Measurements from ENCODE around the gene ZNF652.
A peak's percentile ranks its signal among the peaks of the same experiment; 100 is the strongest.

The ZNF652 gene

DNA sequence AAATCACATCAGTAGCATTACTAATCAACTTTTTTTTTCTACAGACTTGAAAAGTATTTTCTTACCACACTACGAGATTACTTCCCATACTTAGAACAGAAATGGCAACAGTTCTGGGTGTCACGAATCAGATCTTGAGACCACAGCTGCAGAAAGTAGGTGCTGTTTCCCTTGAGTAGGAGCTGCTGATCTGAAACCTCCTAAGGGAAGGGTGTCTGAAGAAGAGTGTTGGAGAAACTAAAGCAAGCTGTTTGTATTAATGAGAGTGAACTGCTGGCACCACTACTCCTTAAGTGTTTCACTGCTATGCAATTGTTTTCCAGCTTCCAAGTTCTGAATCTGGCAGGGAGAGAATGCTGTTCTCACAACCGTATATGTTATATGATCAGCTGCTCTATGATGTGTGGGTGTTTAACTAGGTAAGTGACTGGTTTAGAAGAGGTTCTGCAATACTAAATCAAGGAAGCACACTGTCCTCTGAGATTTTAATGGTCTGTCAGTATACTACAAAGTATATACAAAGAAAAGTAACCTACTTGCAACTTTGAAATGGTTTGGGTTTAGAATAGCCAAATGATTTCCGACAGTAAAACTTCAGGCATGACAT lies 3.3 kb downstream of the ZNF652 start:
- H3K9me3 ChIP-seq (ENCODE audit: insufficient read depth, low read length): no peaks in the 10 kb centered on the region
- peak overlapping the region; percentile 20 for H3K4me2 ChIP-seq (ENCODE audit: low read length)

DNA sequence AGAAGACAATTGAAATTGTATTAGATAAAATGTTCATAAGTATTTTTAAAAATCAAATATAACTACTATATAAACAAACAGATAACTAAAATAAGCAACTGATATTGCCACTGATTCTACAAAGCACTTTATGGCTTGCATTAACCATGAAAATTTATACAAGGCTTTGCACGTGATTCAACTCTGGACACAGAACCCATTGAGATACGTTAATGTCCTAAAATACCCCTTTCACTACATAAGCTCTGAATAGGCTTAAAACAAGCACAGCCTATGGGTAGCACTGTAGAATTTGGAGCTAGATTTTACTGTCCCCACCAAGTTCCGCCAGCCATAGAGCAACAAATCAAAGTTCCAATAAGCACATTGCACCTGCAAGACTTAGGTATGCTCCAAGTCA lies 4.5 kb downstream of the ZNF652 start:
- peaks cover 66% of the 10 kb centered on the region for H3K79me2 ChIP-seq (ENCODE audit: low read length)
- no peaks in the 10 kb centered on the region for H3K36me3 ChIP-seq (replicated peaks; ENCODE audit: low read depth, low read length)
- no peak overlapping the region for H3K27ac ChIP-seq (ENCODE audit: low read length)
- H3K27me3 ChIP-seq (ENCODE audit: low read depth, low read length): no peaks in the 10 kb centered on the region
- no peaks in the 10 kb centered on the region for H3K9me3 ChIP-seq (ENCODE audit: insufficient read depth, low read length)
- no peak overlapping the region for H2AFZ ChIP-seq (ENCODE audit: low read depth, low read length)
- no peak overlapping the region for H3K9ac ChIP-seq (ENCODE audit: low read length)
- H3K4me2 ChIP-seq (ENCODE audit: low read length): no peak overlapping the region
- peaks cover 20% of the 10 kb centered on the region for H3K4me1 ChIP-seq (ENCODE audit: low read length)
- no peak overlapping the region for H3K4me3 ChIP-seq (ENCODE audit: low read length)
- TF ChIP-seq, protein P1, sequence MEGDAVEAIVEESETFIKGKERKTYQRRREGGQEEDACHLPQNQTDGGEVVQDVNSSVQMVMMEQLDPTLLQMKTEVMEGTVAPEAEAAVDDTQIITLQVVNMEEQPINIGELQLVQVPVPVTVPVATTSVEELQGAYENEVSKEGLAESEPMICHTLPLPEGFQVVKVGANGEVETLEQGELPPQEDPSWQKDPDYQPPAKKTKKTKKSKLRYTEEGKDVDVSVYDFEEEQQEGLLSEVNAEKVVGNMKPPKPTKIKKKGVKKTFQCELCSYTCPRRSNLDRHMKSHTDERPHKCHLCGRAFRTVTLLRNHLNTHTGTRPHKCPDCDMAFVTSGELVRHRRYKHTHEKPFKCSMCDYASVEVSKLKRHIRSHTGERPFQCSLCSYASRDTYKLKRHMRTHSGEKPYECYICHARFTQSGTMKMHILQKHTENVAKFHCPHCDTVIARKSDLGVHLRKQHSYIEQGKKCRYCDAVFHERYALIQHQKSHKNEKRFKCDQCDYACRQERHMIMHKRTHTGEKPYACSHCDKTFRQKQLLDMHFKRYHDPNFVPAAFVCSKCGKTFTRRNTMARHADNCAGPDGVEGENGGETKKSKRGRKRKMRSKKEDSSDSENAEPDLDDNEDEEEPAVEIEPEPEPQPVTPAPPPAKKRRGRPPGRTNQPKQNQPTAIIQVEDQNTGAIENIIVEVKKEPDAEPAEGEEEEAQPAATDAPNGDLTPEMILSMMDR (IDR thresholded peaks at IDR 0.05; ENCODE audit: low read depth, low read length): no peak
- no peak for TF ChIP-seq EZH2phosphoT487 (IDR thresholded peaks at IDR 0.05; ENCODE audit: low read depth)
- H4K20me1 ChIP-seq (ENCODE audit: insufficient read depth, low read length): peaks cover 39% of the 10 kb centered on the region

More for the DNA sequence above, 3.3 kb downstream of the ZNF652 start:
- H4K20me1 ChIP-seq (ENCODE audit: insufficient read depth, low read length): peaks cover 39% of the 10 kb centered on the region
- peaks cover 59% of the 10 kb centered on the region for H3K79me2 ChIP-seq (ENCODE audit: low read length)
- H3K4me3 ChIP-seq (ENCODE audit: low read length): no peak overlapping the region
- no peak overlapping the region for H3K27ac ChIP-seq (ENCODE audit: low read length)
- H2AFZ ChIP-seq (ENCODE audit: low read depth, low read length): no peak overlapping the region
- H3K27me3 ChIP-seq (ENCODE audit: low read depth, low read length): no peaks in the 10 kb centered on the region
- peaks cover 26% of the 10 kb centered on the region for H3K4me1 ChIP-seq (ENCODE audit: low read length)
- no peak overlapping the region for H3K9ac ChIP-seq (ENCODE audit: low read length)
- H3K36me3 ChIP-seq (replicated peaks; ENCODE audit: low read depth, low read length): no peaks in the 10 kb centered on the region
- TF ChIP-seq EZH2phosphoT487 (IDR thresholded peaks at IDR 0.05; ENCODE audit: low read depth): no peak

DNA sequence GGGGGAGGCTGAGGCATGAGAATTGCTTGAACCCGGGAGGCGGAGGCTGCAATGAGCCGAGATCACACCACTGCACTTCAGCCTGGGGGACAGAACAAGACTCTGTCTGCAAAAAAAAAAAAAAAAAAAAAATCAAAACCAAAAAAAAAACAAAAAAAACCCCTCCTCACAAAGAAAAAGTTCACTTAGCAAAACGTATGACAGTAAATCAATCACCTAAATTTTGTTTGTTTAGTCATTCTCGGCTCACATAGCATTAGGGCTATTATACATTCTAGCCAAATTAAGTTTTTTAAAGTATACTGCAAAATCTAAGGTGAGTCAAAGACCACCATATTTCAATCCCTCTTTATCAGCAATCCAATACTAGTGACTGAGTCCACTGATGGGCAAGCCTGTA lies 5.7 kb downstream of the ZNF652 start:
- H3K36me3 ChIP-seq (replicated peaks; ENCODE audit: low read depth, low read length): no peaks in the 10 kb centered on the region
- no peak overlapping the region for H3K4me3 ChIP-seq (ENCODE audit: low read length)
- no peak for TF ChIP-seq EZH2phosphoT487 (IDR thresholded peaks at IDR 0.05; ENCODE audit: low read depth)
- TF ChIP-seq, protein P1 (IDR thresholded peaks at IDR 0.05; ENCODE audit: low read depth, low read length): no peak
- H3K4me1 ChIP-seq (ENCODE audit: low read length): peaks cover 20% of the 10 kb centered on the region
- no peaks in the 10 kb centered on the region for H3K27me3 ChIP-seq (ENCODE audit: low read depth, low read length)
- H3K9me3 ChIP-seq (ENCODE audit: insufficient read depth, low read length): no peaks in the 10 kb centered on the region
- no peak overlapping the region for H3K9ac ChIP-seq (ENCODE audit: low read length)
- peaks cover 43% of the 10 kb centered on the region for H4K20me1 ChIP-seq (ENCODE audit: insufficient read depth, low read length)
- H2AFZ ChIP-seq (ENCODE audit: low read depth, low read length): no peak overlapping the region
- no peak overlapping the region for H3K27ac ChIP-seq (ENCODE audit: low read length)
- H3K79me2 ChIP-seq (ENCODE audit: low read length): peaks cover 73% of the 10 kb centered on the region
- no peak overlapping the region for H3K4me2 ChIP-seq (ENCODE audit: low read length)

DNA sequence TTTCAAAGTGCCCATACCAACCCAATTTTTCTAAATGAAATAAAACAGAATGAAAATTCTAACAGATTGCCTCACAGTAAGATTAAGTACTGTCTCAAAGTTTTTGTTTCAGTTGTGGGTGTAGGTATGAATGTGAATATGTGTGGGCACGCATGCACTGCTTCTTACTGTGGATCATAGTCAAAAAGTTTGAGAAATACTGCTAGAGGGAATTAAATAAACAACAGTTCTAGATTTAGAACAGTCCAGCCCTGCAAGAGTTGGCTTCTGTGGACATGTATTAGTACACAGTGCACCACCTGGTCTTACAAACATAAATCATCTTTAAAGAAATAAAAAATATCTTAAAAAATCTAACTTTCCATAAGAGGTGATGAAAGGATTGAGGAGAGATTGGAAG lies 8.4 kb downstream of the ZNF652 start:
- no peak overlapping the region for H3K4me3 ChIP-seq (ENCODE audit: low read length)
- peaks cover 4% of the 10 kb centered on the region; the same call in 1 of the 2 replicates for H3K4me1 ChIP-seq (ENCODE audit: low read length)
- H3K27me3 ChIP-seq (ENCODE audit: low read depth, low read length): no peaks in the 10 kb centered on the region
- TF ChIP-seq, protein P1 (IDR thresholded peaks at IDR 0.05; ENCODE audit: low read depth, low read length): no peak
- TF ChIP-seq EZH2phosphoT487 (IDR thresholded peaks at IDR 0.05; ENCODE audit: low read depth): no peak
- H4K20me1 ChIP-seq (ENCODE audit: insufficient read depth, low read length): peaks cover 24% of the 10 kb centered on the region
- no peaks in the 10 kb centered on the region for H3K9me3 ChIP-seq (ENCODE audit: insufficient read depth, low read length)
- no peak overlapping the region for H3K27ac ChIP-seq (ENCODE audit: low read length)
- H3K36me3 ChIP-seq (replicated peaks; ENCODE audit: low read depth, low read length): peaks cover 2% of the 10 kb centered on the region
- H2AFZ ChIP-seq (ENCODE audit: low read depth, low read length): no peak overlapping the region
- H3K4me2 ChIP-seq (ENCODE audit: low read length): no peak overlapping the region
- H3K9ac ChIP-seq (ENCODE audit: low read length): no peak overlapping the region
- H3K79me2 ChIP-seq (ENCODE audit: low read length): peaks cover 54% of the 10 kb centered on the region

All from OCI-LY3 (cell line).